Activated CD8-positive, alpha-beta T cell treated with anti-CD3 and anti-CD28 coated beads, Interleukin-2, amount 10 ng/mL, durations not matched to agents 7 days and 5 days (primary cell): ENCODE data around the gene RUNX3. TPM values are rescaled to one million over a fixed set of nuclear protein-coding genes. Genes with fewer than 3 reads are reported as not detected.
"Not testable (repeated sequence)": the region's sequence is repeated elsewhere in the genome, so short reads cannot be mapped to it uniquely, and the experiment has no call there.

Experiments used
- ATAC-seq: fragments of 150-1000 bp; cut with Tn5 transposase; one replicate; pipeline ENCODE4 v1.10.0; 2021; ENCODE audit warnings: moderate library complexity
- CTCF ChIA-PET: fragments of 350-600 bp; sonication (Branson Sonifier 250); formaldehyde crosslinking; loops from one replicate; lab custom pipeline; 2021; ENCODE audit warnings: antibody characterized with exemption; lab: Charles Lee
- POLR2A ChIA-PET: fragments of 350-600 bp; sonication (Branson Sonifier 250); formaldehyde crosslinking; loops from one replicate; lab custom pipeline; 2021; ENCODE audit warnings: antibody characterized with exemption; lab: Charles Lee
- DNase-seq: peaks from one replicate; pipeline ENCODE4 v3.0.0-alpha.2; 2020
- H3K27ac Mint-ChIP-seq: one replicate; pipeline ENCODE4 v1.8.0; 2021; ENCODE audit warnings: mild to moderate bottlenecking, mixed read lengths
- H3K27me3 Mint-ChIP-seq: one replicate; pipeline ENCODE4 v1.8.0; 2021; ENCODE audit warnings: low read depth, mixed read lengths
- H3K36me3 Mint-ChIP-seq: one replicate; pipeline ENCODE4 v1.8.0; 2021; ENCODE audit warnings: low read depth, mixed read lengths
- H3K4me1 Mint-ChIP-seq: one replicate; pipeline ENCODE4 v1.8.0; 2021; ENCODE audit warnings: low read depth, mixed read lengths
- H3K4me3 Mint-ChIP-seq: one replicate; pipeline ENCODE4 v1.8.0; 2021; ENCODE audit warnings: mild to moderate bottlenecking, mixed read lengths
- H3K9me3 Mint-ChIP-seq: one replicate; pipeline ENCODE4 v1.8.0; 2022; ENCODE audit warnings: mixed read lengths; ENCODE audit not compliant: insufficient read depth
- total RNA-seq, 2 experiments: library from RNA; stranded (reverse); gene quantifications; one replicate each; pipeline ENCODE4 v1.2.3, GENCODE V29; 2021

The RUNX3 gene
- total RNA-seq, 2 experiments from 2014 or later: 144 to 147 TPM

DNA sequence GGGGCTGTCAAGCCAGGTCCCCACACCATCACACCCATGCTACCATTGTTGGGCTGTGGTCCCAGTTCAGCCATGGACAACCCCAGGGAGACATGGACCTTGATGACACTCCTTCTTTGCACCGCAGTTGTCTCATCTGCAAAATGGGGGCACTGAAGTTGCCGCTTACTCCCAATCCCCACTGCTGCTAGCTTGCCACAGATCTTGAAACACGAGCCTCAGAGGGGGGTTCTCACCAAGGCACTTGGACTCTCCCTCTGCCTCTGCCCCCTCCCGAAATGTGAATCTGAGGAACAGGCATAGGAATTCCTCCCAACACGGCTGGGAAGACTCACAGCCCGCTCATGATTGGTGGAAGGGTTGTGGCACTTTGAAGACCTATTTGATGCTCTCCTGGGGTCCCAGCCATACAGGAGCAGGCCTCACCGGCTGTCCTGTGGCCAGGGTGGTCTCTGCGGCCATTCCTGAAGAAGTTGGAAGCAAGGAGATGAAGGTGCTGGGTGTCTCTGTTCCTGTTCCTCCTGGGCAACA is 31.1 kb downstream of the RUNX3 start:
- Mint-ChIP-seq H3K4me1 (peaks cover 22% of the 10 kb centered on the region), H3K9me3 (no peaks in the 10 kb centered on the region), H3K36me3 (peaks cover 48% of the 10 kb centered on the region), H3K4me3 (no peak overlapping the region), H3K27ac (peak overlapping the region; percentile 18), H3K27me3 (no peaks in the 10 kb centered on the region)
- DNase-seq (no peak), ATAC-seq (no peak)
- CTCF ChIA-PET: interaction anchor here (0.9 to 3.0 kb wide), 14 partner anchors 12 to 304 kb away, joined by 3 to 16 read pairs (median 4); no protein-coding TSS in a partner anchor
- POLR2A ChIA-PET: interaction anchor here (1.5 to 1.6 kb wide), 2 partner anchors 27 to 31 kb away, joined by 3 to 4 read pairs; no protein-coding TSS in a partner anchor

DNA sequence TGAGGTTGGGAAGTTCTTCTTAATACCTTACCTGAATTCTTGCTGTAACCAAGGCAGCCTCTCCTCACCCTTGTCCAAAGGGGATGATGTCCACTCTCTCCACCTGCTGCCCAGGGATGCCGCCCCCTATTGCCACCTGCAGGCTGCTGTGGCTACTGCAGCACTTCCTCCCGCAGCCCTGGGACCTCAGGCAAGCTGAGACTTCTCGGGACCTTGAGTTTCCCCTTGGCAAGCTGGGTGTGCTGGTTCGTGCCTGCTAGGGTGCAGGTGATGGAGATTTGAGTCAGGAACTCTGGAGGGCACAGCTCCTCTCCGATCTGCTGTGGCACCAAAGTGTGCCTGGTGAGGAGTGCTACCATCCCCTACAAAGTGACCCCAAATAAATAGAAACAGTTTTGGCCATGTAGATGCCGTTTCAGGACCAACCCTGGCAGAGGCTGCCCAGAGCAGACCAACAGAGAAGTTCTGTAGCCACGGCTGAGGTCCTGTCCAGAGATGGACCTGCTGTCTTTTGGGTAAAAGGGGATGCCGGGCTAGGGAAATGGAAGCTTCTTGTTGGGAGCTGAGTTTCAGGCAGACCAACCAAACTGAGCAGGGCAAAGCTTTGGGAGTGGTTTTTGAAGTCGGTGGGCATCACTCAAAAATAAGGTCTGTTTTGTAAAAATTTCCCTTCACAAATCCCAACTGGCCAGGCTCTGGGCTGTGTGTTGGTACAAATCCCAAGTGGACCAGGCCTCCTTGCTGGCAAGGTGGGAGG is 31.7 kb downstream of the RUNX3 start:
- Mint-ChIP-seq H3K27ac (peak overlapping the region; percentile 75), H3K4me1 (peaks cover 22% of the 10 kb centered on the region), H3K27me3 (no peaks in the 10 kb centered on the region), H3K9me3 (no peaks in the 10 kb centered on the region), H3K4me3 (peak overlapping the region; percentile 43), H3K36me3 (peaks cover 43% of the 10 kb centered on the region)
- ChIA-PET CTCF (interaction anchor here (0.6 to 3.0 kb wide), 19 partner anchors 11 to 305 kb away, joined by 3 to 16 read pairs (median 4); no protein-coding TSS in a partner anchor), POLR2A (interaction anchor here (0.5 to 1.6 kb wide), 3 partner anchors 31 to 290 kb away, joined by 3 to 4 read pairs (median 3); no protein-coding TSS in a partner anchor)
- DNase-seq (peak; percentile 70), ATAC-seq (peak; percentile 45)

DNA sequence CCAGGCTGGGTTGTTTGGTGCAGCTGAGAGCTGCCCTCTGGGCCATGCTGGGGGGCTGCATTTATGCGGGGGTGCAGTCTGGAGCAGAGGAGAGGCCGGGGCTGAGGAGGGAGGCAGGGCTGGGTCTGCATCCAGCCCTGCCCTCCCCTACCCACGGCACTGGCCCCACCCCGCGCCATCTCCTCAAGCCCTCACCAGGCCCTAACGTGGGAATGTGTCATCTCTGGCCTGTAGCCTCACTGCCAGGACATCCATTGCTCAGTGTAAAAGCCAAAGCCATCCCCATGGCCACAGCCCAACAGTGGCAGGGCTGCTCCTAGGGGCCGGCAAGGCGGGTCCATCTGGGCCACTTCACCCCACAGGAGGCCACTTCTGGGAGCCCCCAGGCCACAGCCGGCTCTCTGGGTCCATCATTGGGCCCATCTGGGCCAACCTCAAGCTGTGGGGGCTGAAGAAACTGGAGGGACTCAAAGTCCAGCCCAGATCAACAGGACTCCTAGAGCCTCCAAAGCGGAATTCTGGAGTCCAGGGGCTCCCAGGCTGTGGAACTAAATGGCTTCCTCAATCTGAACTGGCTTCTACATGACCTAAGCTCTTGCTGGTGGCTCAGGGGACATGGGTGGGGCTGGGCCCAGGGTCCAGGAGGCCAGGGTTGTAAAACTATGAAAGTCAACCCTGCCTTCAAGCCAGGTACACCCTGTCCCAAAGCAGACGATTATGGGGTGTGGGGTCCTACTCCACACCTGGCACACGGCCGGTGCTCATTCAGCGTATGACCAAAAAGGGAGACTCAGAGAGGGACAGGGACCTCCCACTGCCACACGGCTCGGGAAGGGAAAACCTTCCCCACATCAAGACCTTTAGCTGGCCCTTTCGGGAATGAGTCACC is 32.6 kb downstream of the RUNX3 start:
- peak overlapping the region; percentile 72 for H3K27ac Mint-ChIP-seq
- peak overlapping the region; percentile 7 for H3K4me3 Mint-ChIP-seq
- peaks cover 7% of the 10 kb centered on the region for H3K9me3 Mint-ChIP-seq
- CTCF ChIA-PET: interaction anchor here (0.7 to 3.0 kb wide), 13 partner anchors 11 to 140 kb away, joined by 3 to 16 read pairs (median 5); no protein-coding TSS in a partner anchor
- ATAC-seq: peak; percentile 13
- POLR2A ChIA-PET: interaction anchor here (0.5 to 1.0 kb wide), 2 partner anchors 140 to 291 kb away, joined by 3 to 4 read pairs; no protein-coding TSS in a partner anchor
- peak; percentile 23 for DNase-seq
- H3K27me3 Mint-ChIP-seq: no peaks in the 10 kb centered on the region
- H3K36me3 Mint-ChIP-seq: peaks cover 42% of the 10 kb centered on the region
- H3K4me1 Mint-ChIP-seq: peaks cover 22% of the 10 kb centered on the region

DNA sequence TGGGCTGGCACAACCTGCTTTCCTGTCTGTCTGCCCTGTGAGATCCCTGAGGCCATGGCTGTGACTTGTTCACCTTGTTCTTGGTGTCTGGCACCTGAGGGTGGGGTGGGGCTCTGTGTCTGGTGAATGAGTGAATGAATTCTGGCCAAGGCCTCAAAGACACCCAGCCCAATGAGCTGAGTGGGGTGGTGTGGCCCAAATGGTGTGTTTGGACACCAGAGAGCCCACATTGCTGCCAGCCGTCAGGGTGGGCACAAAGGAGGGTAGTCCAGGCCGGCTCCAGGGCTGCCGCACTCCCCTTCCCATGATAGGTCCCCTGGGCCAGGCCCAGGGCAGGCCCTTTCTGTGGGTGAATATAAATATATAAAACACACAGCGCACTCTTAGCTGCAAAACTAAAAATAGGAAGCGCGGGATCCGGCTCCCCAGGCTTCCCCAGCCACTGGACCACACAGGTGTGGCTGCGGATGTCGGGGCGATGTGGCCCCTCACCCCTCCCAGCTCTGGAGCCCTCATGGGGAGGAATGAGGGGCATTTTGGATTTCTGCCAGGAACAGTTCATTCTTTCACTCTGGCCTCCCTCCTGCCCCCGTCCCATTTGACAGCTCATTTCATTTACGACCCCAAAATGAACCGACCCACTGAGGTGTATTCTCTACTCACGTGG is 33.3 kb downstream of the RUNX3 start:
- peak; percentile 27 for DNase-seq
- Mint-ChIP-seq H3K27me3 (no peaks in the 10 kb centered on the region), H3K4me1 (peaks cover 22% of the 10 kb centered on the region), H3K9me3 (peaks cover 10% of the 10 kb centered on the region), H3K36me3 (peaks cover 37% of the 10 kb centered on the region), H3K4me3 (peak overlapping the region; percentile 2), H3K27ac (peak overlapping the region; percentile 9)
- CTCF ChIA-PET: interaction anchor here (1.0 to 2.5 kb wide), 5 partner anchors 14 to 140 kb away, joined by 3 to 11 read pairs (median 8); no protein-coding TSS in a partner anchor
- peak; percentile 12 for ATAC-seq
- POLR2A ChIA-PET: no interaction called here

DNA sequence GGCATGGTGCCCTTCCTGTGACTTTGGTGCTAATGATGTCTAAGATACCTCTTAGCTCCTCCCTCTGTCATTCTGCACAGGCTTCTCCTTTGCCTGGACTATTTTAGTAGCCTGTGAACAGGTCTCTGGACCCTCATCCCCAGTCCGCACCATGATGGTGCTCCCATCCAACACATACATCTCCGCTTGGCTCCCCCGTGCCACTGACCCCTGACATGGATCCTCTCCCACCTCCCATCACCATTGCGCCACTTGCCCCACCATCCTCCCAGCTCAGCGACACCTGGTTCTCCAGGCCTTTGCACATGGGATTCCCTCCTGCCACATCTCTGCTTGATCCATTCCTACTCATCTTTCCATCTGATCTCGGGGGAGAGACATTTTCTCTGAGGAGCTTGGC is 33.9 kb downstream of the RUNX3 start:
- H3K4me3 Mint-ChIP-seq: peak overlapping the region; percentile 2
- H3K9me3 Mint-ChIP-seq: peaks cover 10% of the 10 kb centered on the region
- H3K27me3 Mint-ChIP-seq: no peaks in the 10 kb centered on the region
- ChIA-PET CTCF (interaction anchor here (1.0 to 2.4 kb wide), 4 partner anchors 13 to 49 kb away, joined by 3 to 11 read pairs (median 6); no protein-coding TSS in a partner anchor), POLR2A (interaction anchor here (0.7 kb wide), 1 partner anchor 304 kb away, joined by 4 read pairs; no protein-coding TSS in a partner anchor)
- ATAC-seq: no peak
- DNase-seq: no peak
- peaks cover 31% of the 10 kb centered on the region for H3K36me3 Mint-ChIP-seq
- H3K27ac Mint-ChIP-seq: peak overlapping the region; percentile 9
- H3K4me1 Mint-ChIP-seq: peaks cover 22% of the 10 kb centered on the region

DNA sequence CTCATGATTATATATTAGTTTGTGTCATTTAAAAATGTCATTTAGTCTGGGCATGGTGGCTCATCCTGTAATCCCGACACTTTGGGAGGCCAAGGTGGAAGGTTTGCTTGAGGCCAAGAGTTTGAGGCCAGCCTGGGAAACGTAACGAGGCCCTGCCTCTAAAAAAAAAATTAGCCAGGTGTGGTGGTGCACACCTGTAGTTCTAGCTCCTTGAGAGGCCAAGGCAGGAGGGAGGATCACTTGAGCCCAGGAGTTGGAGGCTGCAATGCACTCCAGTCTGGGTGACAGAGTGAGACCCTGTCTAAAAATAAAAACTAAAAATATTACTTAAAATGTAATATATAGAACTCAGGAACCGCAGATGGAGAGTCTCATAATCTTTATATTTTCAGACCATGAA is 34.6 kb downstream of the RUNX3 start:
- ATAC-seq: no peak
- peak; percentile 18 for DNase-seq
- POLR2A ChIA-PET: interaction anchor here (0.7 kb wide), 1 partner anchor 305 kb away, joined by 4 read pairs; no protein-coding TSS in a partner anchor

DNA sequence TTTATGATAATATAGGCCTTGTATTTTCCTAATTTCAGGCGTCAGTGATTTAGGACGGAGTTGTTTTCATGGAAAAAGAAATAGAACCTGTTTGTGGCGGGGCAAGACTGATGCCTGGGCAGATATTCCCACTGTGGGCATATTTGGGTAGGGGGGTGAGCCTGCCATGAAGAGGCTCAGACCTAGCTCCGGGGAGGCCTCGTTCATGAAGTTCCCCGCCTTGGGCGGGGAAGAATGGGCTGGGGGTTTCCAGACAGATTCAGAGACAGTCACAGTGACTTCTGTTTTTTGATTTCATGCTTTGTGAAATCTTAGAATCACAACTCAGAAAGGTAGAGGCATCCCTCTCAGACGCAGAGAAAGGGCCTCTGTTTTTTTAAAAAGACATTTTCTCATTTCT is 36.1 kb downstream of the RUNX3 start:
- peaks cover 15% of the 10 kb centered on the region for H3K36me3 Mint-ChIP-seq
- H3K27me3 Mint-ChIP-seq: peaks cover 3% of the 10 kb centered on the region
- ATAC-seq: no peak
- peaks cover 10% of the 10 kb centered on the region for H3K9me3 Mint-ChIP-seq
- no peak overlapping the region for H3K27ac Mint-ChIP-seq
- no peak overlapping the region for H3K4me3 Mint-ChIP-seq
- peak; percentile 16 for DNase-seq
- CTCF ChIA-PET: no interaction called here
- POLR2A ChIA-PET: no interaction called here
- H3K4me1 Mint-ChIP-seq: peaks cover 9% of the 10 kb centered on the region

More for the DNA sequence above, 34.6 kb downstream of the RUNX3 start:
- H3K4me1 Mint-ChIP-seq: peaks cover 20% of the 10 kb centered on the region
- CTCF ChIA-PET: no interaction called here
- no peaks in the 10 kb centered on the region for H3K27me3 Mint-ChIP-seq
- peaks cover 27% of the 10 kb centered on the region for H3K36me3 Mint-ChIP-seq
- peaks cover 10% of the 10 kb centered on the region for H3K9me3 Mint-ChIP-seq
- no peak overlapping the region for H3K4me3 Mint-ChIP-seq
- no peak overlapping the region for H3K27ac Mint-ChIP-seq

DNA sequence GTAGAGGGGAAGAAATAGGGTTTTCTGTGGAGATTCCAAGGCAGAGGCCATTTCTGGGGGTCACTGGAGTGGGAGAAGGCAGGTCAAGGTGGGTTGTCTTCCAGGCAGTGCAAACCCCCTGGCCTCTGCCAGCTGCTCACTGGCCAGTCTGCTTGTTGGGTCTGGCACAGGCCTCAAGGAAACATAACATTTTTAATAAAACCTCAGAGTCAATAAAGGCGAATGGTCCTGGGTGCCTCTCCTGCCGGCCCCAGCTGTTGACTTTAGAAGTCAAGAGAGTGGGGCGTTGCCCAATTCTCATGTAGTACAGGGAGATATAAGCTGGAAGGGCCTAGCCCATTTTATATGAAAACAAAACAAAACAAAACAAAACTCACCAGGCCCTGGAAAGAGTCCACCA is 36.6 kb downstream of the RUNX3 start:
- ChIA-PET CTCF (no interaction called here), POLR2A (interaction anchor here (1.0 kb wide), 1 partner anchor 148 kb away, joined by 3 read pairs; the partner anchor contains the start of gene CLIC4)
- Mint-ChIP-seq H3K9me3 (peaks cover 10% of the 10 kb centered on the region), H3K27ac (no peak overlapping the region), H3K36me3 (peaks cover 13% of the 10 kb centered on the region), H3K27me3 (peaks cover 3% of the 10 kb centered on the region), H3K4me1 (peaks cover 4% of the 10 kb centered on the region), H3K4me3 (no peak overlapping the region)
- no peak for DNase-seq
- no peak for ATAC-seq

DNA sequence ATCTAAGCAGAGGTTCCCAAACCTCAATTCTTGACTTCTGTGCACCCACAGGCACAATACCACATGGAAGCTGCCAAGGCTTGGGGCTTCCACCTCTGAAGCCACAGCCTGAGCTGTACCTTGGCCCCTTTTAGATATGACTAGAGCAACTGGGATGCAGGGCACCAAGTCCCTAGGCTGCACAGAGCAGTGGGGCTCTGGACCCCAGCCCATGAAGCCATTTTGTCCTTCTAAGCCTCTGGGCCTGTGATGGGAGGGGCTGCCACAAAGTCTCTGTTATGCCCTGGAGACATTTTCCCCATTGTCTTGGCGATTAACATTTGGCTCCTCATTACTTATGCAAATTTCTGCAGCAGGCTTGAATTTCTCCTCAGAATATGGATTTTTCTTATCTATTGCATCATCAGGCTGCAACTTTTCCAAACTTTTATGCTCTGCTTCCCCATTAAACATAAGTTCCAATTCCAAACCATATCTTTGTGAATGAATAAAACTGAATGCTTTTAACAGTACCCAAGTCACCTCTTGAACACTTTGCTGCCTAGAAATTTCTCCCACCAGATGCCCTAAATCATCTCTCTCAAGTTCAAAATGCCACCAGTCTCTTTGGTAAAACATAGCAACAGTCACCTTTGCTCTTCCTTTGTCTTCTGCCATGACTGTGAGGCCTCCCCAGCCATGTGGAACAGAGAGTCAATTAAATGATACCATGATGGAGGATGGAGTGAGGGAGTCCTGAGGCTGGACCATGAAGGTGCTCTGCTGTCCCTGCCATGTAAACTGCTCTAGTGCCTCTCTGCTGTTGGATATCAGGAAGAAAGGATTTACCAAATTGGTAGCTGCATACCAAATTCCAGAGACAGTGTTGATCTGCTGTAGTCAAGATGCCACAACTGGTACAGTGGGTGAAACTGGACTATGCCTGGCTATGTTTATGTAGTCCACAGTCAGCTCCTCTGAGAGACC is 37.6 kb downstream of the RUNX3 start:
- Mint-ChIP-seq H3K9me3 (peaks cover 10% of the 10 kb centered on the region), H3K27me3 (peaks cover 3% of the 10 kb centered on the region), H3K4me3 (no peak overlapping the region), H3K27ac (no peak overlapping the region), H3K4me1 (no peaks in the 10 kb centered on the region), H3K36me3 (peaks cover 8% of the 10 kb centered on the region)
- DNase-seq (no peak), ATAC-seq (no peak)
- ChIA-PET CTCF (no interaction called here), POLR2A (interaction anchor here (1.0 kb wide), 1 partner anchor 147 kb away, joined by 3 read pairs; the partner anchor contains the start of gene CLIC4)

DNA sequence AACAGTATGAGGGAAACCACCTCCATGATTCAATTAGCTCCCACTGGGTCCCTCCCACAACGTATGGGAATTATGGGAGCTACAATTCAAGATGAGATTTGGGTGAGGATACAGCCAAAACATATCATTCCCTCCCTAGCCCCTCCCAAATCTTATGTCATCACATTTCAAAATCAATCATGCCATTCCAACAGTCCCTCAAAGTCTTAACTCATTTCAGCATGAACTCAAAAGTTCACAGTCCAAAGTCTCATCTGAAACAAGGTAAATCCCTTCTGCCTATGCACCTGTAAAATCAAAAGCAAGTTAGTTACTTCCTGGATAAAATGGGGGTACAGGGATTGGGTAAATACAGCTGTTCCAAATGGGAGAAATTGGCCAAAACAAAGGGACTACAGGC is 38.7 kb downstream of the RUNX3 start:
- POLR2A ChIA-PET, ATAC-seq, H3K36me3 Mint-ChIP-seq, DNase-seq, H3K4me1 Mint-ChIP-seq, H3K4me3 Mint-ChIP-seq, H3K27ac Mint-ChIP-seq, H3K27me3 Mint-ChIP-seq, CTCF ChIA-PET: not testable (repeated sequence)
- peaks cover 10% of the 10 kb centered on the region for H3K9me3 Mint-ChIP-seq
